ENCODE measurements around the gene SMPDL3A.
A peak's percentile ranks its signal among the peaks of the same experiment; 100 is the strongest.
"Not testable (repeated sequence)": the region's sequence is repeated elsewhere in the genome, so short reads cannot be mapped to it uniquely, and the experiment has no call there.

Gene SMPDL3A, protein sequence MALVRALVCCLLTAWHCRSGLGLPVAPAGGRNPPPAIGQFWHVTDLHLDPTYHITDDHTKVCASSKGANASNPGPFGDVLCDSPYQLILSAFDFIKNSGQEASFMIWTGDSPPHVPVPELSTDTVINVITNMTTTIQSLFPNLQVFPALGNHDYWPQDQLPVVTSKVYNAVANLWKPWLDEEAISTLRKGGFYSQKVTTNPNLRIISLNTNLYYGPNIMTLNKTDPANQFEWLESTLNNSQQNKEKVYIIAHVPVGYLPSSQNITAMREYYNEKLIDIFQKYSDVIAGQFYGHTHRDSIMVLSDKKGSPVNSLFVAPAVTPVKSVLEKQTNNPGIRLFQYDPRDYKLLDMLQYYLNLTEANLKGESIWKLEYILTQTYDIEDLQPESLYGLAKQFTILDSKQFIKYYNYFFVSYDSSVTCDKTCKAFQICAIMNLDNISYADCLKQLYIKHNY

DNA sequence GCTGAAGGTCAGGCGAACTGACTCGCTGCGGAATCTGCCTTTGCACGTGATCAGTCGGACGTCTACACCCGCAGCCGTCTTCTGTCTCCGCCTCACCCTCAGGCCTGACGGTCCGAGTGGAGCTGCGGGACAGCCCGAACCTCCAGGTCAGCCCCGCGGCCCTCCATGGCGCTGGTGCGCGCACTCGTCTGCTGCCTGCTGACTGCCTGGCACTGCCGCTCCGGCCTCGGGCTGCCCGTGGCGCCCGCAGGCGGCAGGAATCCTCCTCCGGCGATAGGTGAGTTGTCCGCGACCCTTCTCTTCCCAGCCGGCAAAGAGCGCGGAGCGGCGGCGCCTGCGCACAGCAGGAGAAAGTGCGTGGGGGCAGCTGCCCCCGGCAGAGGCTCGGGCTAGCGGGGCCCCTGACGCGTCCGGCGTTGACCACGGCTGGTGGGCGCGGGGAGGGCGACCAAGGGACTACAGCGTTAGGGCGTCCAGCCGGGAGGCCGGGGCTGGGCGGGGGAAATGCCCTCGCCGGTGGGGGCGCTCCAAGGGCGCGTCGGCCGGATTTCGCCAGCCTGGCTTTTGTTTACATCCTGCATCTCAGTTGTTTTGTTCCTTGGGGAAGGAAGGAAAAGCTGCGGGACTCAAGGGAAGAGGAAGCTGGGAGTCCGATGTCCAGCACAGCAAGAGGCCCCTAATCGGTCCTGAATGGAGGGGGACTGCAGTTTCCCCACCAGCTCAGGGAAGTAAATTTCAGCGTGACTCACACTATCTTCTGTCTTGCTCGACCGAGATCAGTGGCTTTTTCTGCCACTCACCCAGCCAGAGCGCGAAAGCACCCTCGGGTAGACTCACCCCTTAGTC lies at the start of gene SMPDL3A:
Gene SMPDL3A (plus strand): TSS at position 77 of the 846 bp plus-strand sequence. CDS start 89 bp downstream, at position 166.
- peak; percentile 40 for DNase-seq

DNA sequence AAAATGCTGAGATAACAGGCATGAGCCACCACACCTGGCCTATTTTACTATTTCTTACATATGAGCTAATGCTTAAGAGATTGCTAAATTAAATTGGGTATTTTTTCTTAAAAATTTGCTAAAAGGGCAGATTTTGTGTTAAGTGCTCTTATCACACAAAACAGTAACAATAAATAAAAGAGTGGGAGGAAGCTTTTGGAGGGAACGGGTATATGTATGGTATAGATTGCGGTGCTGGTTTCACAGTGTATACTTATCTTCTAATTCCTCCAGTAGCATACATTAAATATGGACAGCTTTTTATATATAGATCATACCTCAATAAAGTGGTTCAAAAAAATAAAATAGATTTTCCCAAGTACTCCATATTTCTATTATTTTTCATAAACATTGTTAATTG lies 49.0 kb upstream of the SMPDL3A start:
- no peak for DNase-seq

DNA sequence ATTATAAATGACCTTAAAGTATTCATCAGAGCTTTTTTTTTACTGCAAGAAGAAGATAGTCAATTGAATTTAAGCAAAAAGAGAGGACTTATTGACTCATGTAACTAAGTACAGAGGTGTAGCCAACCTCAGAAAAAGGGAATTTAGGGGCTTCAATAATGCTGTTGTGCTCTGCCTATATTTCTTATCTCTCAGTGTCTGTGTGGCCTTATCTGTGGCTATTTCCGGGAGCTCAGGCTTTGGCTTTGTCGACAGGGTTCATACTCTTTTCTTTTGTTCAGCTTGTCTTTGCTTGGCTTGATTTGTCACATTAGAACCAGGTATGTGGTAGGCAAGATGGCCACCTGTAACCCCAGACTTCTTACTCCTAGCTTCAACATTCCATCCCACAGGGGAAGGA lies 48.1 kb upstream of the SMPDL3A start:
- DNase-seq: no peak

DNA sequence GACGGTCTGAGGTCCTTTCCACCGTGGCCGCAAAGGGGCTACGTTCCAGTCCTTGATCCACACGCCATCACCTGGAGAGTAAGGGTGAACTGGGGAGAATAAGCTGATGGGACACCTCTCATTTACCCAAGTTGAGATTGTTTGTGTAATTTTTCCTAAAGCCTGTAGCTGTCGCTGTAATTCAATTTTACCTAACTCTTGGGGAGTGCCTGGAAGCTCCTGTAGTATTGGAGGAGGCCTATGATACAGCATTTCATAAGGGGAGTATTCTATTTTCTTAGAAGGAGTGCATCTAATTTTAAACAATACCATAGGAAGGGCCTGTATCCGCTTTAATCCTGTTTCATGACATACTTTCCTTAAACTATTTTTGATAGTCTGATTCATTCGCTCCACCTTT lies 44.8 kb upstream of the SMPDL3A start:
- DNase-seq: not testable (repeated sequence)

DNA sequence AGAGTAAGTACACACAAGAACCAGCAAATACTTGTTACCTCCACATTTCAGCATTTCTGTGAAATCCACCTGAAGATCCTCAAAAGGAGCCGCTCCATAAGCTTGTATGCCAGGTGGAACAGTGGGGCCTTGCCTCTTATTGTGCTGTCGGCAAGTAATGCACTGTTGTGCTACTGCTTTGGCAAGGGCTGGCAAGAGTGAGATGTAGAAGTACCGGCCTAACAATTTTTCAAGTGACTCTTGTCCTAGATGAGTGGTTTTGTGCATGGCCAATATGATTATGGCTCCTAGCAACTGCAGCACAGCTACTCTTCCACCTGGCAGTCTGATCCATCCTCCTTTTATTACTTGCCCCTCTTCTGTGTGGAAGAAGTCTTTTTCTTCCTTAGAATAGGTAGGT lies 44.2 kb upstream of the SMPDL3A start:
- not testable (repeated sequence) for DNase-seq

DNA sequence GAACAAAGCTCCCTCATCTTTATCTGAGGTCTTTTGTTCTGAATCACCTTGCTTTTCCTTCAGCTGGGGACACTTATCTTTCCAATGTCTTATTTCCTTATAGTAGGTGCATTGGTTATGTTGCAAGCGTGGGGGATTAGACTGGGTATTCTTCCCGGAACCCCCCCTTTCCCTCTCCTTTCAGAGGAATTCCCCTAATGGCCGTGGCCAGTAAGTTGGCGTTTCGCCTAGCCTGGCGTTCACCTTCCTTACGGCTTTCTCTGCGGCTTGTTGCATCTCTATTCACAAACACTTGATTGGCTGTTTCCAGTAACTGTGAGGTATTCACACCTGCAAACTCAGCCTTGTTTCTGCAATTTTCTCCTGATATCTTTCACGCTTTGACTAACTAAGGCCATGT lies 42.4 kb upstream of the SMPDL3A start:
- no peak for DNase-seq

DNA sequence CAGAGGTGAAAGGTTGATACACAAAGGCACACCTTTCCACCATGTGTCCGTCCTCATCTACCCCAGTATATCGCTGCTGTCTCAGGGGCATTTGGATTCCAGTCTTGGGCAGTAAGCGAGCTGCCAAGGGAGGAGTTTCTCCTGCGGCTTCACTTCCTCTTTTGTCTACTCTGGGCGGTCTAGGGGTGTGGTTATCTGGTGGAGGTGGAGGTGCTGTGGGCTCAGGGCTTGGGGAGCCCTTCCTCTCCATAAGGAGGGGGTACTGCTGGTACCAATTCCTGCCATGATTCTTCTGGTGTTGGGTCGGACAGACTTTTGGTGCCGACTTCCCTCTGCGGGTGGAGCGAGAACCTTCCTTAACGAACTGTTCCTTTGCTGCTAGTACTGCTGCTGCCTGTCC lies 41.5 kb upstream of the SMPDL3A start:
- no peak for DNase-seq

DNA sequence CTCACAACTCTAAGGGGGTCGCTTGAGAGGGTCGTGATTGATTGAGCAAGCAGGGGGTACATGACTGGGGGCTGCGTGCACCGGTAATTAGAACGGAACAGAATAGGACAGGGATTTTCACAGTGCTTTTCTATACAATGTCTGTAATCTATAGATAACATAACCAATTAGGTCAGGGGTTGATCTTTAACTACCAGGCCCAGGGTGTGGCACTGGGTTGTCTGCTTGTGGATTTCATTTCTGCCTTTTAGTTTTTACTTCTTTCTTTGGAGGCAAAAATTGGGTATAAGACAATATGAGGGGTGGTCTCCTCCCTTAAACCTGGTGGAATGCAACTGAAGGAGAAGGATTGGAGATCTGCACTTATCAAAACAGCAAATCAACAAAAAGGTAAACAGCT lies 40.1 kb upstream of the SMPDL3A start:
- not testable (repeated sequence) for DNase-seq

DNA sequence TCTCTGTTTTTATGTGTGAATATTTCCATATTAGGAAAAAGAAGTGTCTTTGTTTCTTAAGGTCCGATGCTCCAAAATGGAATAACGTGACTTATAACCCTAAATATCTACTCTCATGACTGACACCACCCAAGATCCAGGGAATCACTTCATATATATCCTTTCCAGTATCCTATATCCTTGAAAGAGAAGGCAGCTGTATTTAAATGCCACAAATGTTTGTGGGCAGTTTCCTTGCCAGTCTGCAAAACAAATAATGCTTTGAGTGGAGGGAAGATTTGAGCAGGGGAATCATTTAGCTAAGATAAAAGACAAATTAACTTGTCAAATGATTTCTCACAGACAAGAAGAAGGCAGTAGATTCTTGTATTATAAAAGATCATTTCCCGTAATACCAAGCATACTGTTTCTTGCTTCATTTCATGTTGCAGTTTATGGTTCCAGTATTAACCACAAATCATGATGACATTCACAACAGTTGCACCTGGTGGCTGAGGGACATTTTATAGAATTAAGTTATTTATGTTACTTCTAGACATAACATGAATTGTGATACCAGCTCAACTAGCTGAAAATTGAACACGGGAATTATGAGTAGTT lies 39.5 kb upstream of the SMPDL3A start:
- no peak for DNase-seq

DNA sequence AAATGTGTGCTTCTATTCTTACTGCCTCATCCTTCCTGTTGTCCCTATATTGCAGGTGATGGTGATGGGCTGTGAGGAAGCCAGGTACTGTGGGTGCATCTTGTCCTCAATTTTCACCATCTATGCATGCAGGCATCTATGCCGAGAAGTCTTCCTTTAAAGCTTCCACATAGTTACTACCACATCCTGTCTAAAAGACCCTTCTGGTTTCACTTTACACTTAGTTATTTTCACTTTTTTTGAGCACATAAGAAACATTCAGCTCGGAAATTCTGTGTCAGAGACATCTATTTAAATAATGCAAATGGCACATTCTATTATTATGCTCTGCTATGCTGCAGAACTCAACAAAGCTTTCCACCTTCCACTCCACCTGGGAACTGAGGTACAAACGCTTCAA lies 37.7 kb upstream of the SMPDL3A start:
- no peak for DNase-seq

DNA sequence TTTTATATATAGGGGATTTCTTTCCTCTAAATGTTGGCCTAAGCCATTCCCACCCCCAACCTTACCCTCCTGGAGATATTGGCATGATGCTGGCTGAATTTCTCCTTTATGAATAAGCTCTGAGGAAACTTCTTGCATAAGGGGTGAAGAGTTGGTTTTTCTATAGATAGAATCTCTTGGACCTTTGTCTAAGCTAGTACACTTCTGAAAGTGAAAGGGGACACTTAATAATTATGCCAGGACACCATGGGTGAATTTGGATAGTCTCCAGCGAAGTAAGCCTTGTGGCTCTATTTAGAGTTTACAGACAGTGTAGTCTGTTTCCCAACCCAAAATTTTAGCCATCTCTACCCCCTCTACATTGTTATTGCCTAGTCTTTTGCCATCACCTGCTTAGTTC lies 36.6 kb upstream of the SMPDL3A start:
- no peak for DNase-seq

DNA sequence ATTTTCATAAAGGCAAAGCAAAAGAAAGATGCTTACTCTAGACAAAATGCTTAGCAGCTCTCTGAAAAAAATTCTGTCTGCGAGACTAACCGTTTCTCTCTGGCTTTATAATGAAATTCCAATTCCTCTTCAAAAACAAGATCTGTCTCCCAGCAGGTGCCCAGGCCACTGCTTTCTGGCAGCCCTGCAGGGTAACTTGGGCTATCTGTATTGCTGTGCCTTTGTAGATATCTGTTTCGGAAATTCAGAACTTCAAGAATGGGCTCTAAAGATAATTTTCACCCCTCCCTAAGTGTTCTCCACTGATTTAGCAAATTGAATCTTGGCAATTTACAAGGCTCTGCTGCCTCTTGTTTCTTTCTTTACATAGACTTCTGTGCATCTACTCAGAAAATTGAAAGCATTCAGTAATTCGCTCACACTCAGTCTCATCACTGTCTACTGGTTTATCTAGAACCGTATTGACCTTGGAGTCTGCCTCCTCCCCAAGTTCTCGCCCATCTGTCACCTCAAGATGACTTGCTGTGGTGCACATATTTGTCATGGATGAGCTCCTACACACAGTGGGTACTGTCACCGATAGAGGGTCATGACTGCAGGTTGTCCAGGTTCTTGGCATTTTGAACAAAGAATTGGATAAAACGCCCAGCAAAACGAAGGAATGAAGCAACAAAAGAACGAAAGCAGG lies 35.9 kb upstream of the SMPDL3A start:
- no peak for DNase-seq

DNA sequence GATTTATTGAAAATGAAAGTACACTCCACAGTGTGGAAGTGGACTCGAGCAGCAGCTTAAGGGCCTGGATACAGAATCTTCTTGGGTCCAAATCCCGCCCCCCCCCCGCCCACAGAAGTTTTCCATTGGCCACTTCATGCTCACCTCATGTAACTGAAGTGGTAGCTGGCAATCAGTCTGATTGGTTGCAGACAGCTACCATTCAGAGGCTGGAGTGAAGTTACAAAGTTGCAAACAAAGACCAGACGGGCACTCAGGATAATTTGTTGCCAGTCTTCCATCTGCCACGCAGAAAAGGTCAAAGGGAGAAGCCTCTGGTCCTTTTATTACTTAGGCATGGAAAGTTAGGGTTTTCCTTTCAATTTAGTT lies 35.4 kb upstream of the SMPDL3A start:
- no peak for DNase-seq

DNA sequence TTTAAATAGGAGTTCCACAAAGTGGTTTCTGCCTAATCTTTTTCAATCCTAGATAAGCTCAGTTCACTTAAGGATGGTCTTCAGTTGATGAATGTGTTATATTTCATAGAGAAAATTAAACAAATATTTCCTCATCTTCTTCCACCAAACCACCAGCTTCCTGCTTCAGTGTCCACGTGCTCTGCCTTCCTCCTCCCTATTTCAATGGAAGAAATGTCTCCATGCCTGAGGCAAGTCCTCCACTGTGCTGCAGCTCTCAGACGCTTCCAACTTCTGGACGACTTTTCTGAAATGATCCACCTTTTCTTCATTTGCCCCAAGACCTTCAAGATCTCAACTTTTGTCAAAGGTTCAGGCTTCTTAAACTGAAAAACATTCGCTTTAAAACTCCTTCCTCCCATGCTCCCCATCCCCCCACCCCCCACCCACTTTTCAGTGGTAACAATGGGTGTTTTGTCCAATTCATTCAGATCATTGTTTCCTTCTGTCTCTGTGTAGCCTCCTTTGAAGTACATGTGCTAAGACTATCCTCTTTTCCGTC lies 34.8 kb upstream of the SMPDL3A start:
- no peak for DNase-seq

DNA sequence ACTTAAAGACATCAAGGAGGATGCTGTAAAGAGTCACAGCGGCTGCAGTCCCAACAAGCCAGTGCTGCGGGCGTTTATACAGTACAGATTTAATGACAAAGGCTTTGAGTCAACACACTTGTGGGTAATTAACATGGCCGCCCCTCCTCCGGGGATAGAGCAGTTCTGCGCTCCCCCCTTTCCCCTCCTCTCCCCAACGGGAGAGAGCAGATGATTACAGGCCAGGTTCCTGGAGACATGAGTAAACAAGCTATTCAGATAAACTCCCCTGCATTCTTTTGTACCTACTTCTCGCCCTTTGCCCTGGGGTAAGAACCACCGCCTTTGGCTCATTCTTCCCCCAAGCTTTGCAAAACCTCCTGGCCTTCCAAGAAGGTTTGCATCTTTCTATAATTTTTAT lies 33.2 kb upstream of the SMPDL3A start:
- DNase-seq: no peak

DNA sequence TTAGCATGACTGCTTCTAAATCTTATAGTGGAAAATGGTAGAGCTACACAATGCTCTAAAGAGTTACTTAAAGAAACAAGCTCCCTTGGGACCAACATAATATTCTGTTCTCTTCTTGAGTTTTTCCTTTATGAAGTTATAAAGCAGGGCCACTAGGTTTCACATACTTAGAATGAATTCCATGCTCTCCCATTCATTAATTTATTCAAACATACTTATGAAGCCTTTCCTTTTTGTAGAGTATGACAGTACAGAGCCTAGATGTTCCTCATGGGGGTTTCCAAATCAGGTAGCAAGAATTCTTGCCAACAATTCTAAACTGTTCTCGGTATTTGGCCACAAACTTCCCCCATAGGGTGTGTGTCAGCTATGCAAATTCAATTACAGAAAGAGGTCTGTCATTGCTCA lies 30.1 kb upstream of the SMPDL3A start:
- no peak for DNase-seq

DNA sequence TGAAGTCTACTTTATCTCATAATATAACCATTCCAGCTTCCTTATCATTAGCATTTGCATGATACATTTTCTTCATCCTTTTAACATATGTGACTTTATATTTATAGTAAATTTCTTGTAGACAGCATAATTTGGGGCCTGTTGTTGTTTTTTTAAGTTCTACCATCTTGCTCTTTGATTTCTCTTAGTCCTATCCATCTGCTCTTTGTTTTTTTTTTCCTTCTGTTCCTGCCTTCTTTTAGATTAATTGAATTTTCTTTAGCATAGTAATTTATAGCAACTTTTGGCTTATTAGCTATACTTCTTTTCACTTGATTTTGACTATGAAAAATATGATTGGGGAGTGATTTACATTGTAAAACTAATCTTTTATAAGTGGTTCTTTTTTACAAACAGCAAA lies 28.7 kb upstream of the SMPDL3A start:
- no peak for DNase-seq

DNA sequence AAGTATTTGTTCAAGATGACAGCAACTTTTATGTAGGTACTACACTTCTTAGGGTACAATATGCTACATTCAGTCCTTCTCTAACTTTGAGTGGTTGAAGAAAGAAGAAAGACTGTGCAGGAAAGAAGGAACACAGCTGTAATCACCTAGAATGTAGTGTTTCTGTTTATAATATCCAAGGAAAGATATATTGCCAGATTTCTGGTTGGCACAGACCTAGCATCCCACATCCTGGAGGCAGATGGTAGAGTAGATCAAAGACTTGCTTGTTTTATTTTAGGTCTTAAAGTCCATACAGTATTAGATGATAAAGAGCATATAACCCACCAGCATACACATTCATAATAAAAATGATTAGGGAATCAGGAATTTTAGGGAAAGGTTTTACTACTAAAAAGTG lies 22.8 kb upstream of the SMPDL3A start:
- no peak for DNase-seq

DNA sequence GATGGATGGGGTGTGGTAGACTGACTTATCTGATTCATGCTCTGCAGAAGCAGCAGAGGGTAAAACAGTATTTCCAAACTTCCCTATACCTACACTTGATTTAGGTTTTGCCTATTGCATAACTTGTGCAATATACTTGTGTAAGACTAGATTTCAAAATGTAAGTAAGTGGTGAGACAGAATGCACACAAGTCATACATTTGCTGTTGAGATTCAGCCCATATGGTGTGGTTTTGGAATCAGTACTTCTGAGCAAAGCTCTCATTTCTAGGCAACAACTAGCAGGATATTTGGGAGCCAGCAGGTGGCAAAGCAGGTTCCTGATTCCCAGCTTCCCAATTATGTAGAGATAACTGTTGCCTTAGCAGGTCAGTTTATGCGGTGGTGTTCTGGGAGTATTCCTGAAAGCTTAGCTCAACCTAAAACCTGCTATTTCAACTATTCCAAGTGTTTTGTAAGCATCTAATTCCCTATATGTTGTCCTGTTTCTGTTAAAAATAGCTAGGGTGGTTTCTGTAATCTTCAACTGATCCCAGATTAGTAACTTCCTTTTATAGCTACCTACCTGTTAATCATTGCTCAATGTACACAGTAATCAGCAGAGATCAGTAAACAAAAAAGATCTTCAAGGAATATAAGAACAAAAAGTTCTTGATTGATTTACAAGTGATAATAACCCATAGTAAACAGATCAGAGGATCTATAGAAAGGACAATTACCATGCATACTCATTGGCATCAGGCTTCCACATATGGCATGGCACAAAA lies 18.0 kb upstream of the SMPDL3A start:
- no peak for DNase-seq

DNA sequence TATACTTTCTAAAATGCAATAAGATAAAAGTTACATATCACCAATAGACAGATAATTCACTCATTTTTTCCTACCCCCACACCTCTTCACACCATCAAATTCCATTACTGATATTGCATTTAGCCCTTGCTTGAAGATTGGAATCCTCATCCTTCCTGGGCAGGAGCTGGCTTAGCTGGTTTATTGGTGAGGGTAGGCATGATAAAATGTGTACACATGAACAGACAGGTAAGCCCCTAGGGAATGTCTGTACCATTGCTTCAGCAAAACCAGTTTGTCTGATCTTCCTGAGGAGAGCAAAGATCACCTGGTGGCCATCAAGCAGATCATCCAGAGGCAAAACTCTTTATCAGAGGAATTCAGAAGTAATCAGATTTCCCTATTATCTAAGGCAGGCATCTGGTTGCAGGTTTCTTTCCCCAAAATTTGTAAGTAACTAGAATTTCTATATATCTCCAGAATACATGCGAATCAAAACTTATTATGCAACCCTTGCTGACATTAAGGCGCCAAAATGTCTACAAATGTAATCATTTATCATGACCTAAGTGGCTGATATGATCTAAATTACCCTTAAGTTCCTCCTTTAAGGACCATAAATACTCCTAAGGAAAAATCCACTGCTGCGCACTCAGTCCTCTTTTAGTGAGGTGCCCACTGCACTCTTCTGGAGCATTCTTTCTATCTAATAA lies 16.2 kb upstream of the SMPDL3A start:
- DNase-seq: no peak

DNA sequence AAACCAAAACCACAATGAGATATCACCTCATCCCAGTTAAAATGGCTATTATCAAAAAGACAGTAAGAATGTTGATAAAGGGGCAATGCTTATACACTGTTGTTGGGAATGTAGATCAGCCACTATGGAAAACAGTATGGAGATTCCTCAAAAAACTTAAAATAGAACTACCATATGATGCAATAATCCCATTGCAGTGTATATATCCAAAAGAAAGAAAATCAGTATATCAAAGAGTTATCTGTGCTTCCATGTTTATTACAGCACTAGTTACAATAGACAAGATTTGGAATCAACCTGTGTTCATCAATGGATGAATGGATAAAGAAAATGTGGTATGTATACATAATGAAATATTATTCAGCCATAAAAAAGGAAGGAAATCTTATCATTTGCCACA lies 13.1 kb upstream of the SMPDL3A start:
- no peak for DNase-seq
